CD4-positive, alpha-beta T cell (primary cell): ENCODE data around the gene APOM. TPM values are rescaled to one million over a fixed set of nuclear protein-coding genes. Genes with fewer than 3 reads are reported as not detected.

ENCODE experiments used
- ATAC-seq: fragments of 200-7000 bp; cut with Tn5 transposase; one replicate; pipeline ENCODE4 v1.10.0; 2022; ENCODE audit warnings: mild to moderate bottlenecking; ENCODE audit not compliant: poor library complexity
- CTCF ChIA-PET: fragments of 350-600 bp; sonication (Branson Sonifier 250); formaldehyde crosslinking; loops from one replicate; lab custom pipeline; 2021; ENCODE audit warnings: antibody characterized with exemption, inconsistent platforms; lab: Charles Lee
- POLR2A ChIA-PET: fragments of 350-600 bp; sonication (Branson Sonifier 250); formaldehyde crosslinking; loops from one replicate; lab custom pipeline; 2021; ENCODE audit warnings: antibody characterized with exemption, inconsistent platforms; lab: Charles Lee
- DNase-seq, 14 experiments: peaks; one replicate each; pipeline ENCODE4 v3.0.0-alpha.2; 2013 to 2020; ENCODE audit warnings: mixed read lengths in 2 of 14
- H3K27ac ChIP-seq, 2 donors: one replicate each; pipeline versions ENCODE4 v1.5.1 to v1.7.0; 2013; ENCODE audit warnings: low read length in 2 of 2, low read depth in 1 of 2, mild to moderate bottlenecking in 1 of 2
- H3K27me3 ChIP-seq, 2 experiments: 1 replicate in 1 of 2; 2 replicates in 1 of 2; pipeline versions ENCODE4 v1.6.1 to v1.7.0; 2013; ENCODE audit warnings: low read length in 2 of 2, control low read depth in 1 of 2, mild to moderate bottlenecking in 1 of 2, moderate library complexity in 1 of 2; ENCODE audit not compliant: insufficient read depth in 2 of 2, control insufficient read depth in 1 of 2
- H3K36me3 ChIP-seq: one replicate; pipeline ENCODE4 v1.6.1; 2013; ENCODE audit warnings: low read length, control low read depth; ENCODE audit not compliant: insufficient read depth
- H3K4me1 ChIP-seq: one replicate; pipeline ENCODE4 v1.6.1; 2013; ENCODE audit warnings: low read length, control low read depth; ENCODE audit not compliant: insufficient read depth
- H3K4me3 ChIP-seq: one replicate; pipeline ENCODE4 v1.5.1; 2013; ENCODE audit warnings: mild to moderate bottlenecking, low read length, moderate library complexity
- H3K9me3 ChIP-seq, 2 experiments: 1 replicate in 1 of 2; 2 replicates in 1 of 2; pipeline versions ENCODE4 v1.6.1 to v1.7.0; 2013; ENCODE audit warnings: low read length in 2 of 2, mild to moderate bottlenecking in 2 of 2, control low read depth in 1 of 2, moderate library complexity in 1 of 2; ENCODE audit not compliant: control insufficient read depth in 1 of 2, insufficient read depth in 1 of 2
- H3K27ac Mint-ChIP-seq: one replicate; pipeline ENCODE4 v1.8.0; 2020; ENCODE audit warnings: mixed read lengths
- H3K27me3 Mint-ChIP-seq: one replicate; pipeline ENCODE4 v1.8.0; 2021; ENCODE audit warnings: mixed read lengths
- H3K36me3 Mint-ChIP-seq: one replicate; pipeline ENCODE4 v1.8.0; 2021; ENCODE audit warnings: low read depth, mixed read lengths
- H3K4me1 Mint-ChIP-seq: one replicate; pipeline ENCODE4 v1.8.0; 2021; ENCODE audit warnings: low read depth, mixed read lengths
- H3K4me3 Mint-ChIP-seq: one replicate; pipeline ENCODE4 v1.8.0; 2020; ENCODE audit warnings: mild to moderate bottlenecking, mixed read lengths
- H3K9me3 Mint-ChIP-seq: one replicate; pipeline ENCODE4 v1.8.0; 2020; ENCODE audit warnings: mixed read lengths
- CTCF ChIP-seq: fragments of 200-600 bp; IDR thresholded peaks from one replicate; pipeline ENCODE4 v1.8.0; 2022; ENCODE audit warnings: antibody characterized with exemption, mild to moderate bottlenecking
- intact Hi-C, 2 experiments: fragments of 100-400 bp; cut with DNase I in 1 of 2; cut with micrococcal nuclease in 1 of 2; formaldehyde crosslinking; loops; one replicate each; pipeline versions ENCODE4 v1.15.1 to v1.9.0; 2023 to 2025; cut with DNase I, micrococcal nuclease
- total RNA-seq, 174 experiments: library from RNA in 2 of 174; stranded (reverse) in 2 of 174; gene quantifications; one replicate each; pipeline ENCODE4 v1.2.3 and lab custom pipeline; 2021 to 2026

Gene APOM
- total RNA-seq, 2 experiments from 2014 or later = 4.2 to 4.6 TPM

- Histone ChIP-seq H3K4me1 (peaks cover 2% of the 10 kb centered on the region), H3K9me3 (no peaks in the 10 kb centered on the region), H3K36me3 (peaks cover 98% of the 10 kb centered on the region), H3K27me3 (no peaks in the 10 kb centered on the region), H3K4me3 (no peak overlapping the region), H3K27ac (no peak overlapping the region)
- DNase-seq = no peak
- Mint-ChIP-seq H3K27ac (no peak overlapping the region), H3K9me3 (no peaks in the 10 kb centered on the region), H3K27me3 (no peaks in the 10 kb centered on the region), H3K36me3 (peaks cover 96% of the 10 kb centered on the region), H3K4me1 (no peaks in the 10 kb centered on the region), H3K4me3 (no peak overlapping the region)
- ATAC-seq = no peak
- TF ChIP-seq CTCF = no peak
- ChIA-PET CTCF (no interaction called here), POLR2A (no interaction called here)
- intact Hi-C loops = no loop called here
Observed at GRCh38 chr6:31633447-31633846, 22.2 kb upstream of the APOM start.

GRCh38 chr6:31634131-31634530, 21.6 kb upstream of the APOM start:
- CTCF ChIA-PET = no interaction called here
- H3K36me3 Mint-ChIP-seq = peaks cover 96% of the 10 kb centered on the region
- no peak for TF ChIP-seq CTCF
- intact Hi-C loops = no loop called here
- no peak overlapping the region for H3K27ac Mint-ChIP-seq
- H3K27me3 Mint-ChIP-seq = no peaks in the 10 kb centered on the region
- H3K4me1 Mint-ChIP-seq = no peaks in the 10 kb centered on the region
- ATAC-seq (no peak), DNase-seq (no peak)
- Histone ChIP-seq H3K4me1 (peaks cover 2% of the 10 kb centered on the region), H3K27ac (no peak overlapping the region), H3K4me3 (no peak overlapping the region), H3K27me3 (no peaks in the 10 kb centered on the region), H3K36me3 (peaks cover 97% of the 10 kb centered on the region), H3K9me3 (no peaks in the 10 kb centered on the region)
- no peak overlapping the region for H3K4me3 Mint-ChIP-seq
- POLR2A ChIA-PET = no interaction called here
- H3K9me3 Mint-ChIP-seq = no peaks in the 10 kb centered on the region

- H3K9me3 ChIP-seq = no peaks in the 10 kb centered on the region
- no peak overlapping the region for H3K27ac ChIP-seq
- intact Hi-C loops = no loop called here
- DNase-seq (no peak), ATAC-seq (no peak)
- H3K27ac Mint-ChIP-seq = no peak overlapping the region
- H3K36me3 ChIP-seq = peaks cover 97% of the 10 kb centered on the region
- no peaks in the 10 kb centered on the region for H3K27me3 Mint-ChIP-seq
- H3K4me3 Mint-ChIP-seq = no peak overlapping the region
- H3K36me3 Mint-ChIP-seq = peaks cover 94% of the 10 kb centered on the region
- no peaks in the 10 kb centered on the region for H3K4me1 Mint-ChIP-seq
- ChIA-PET CTCF (interaction anchor here (1.0 kb wide), 1 partner anchor 13 kb away, joined by 4 read pairs; no protein-coding TSS in a partner anchor), POLR2A (interaction anchor here (1.3 kb wide), 1 partner anchor 17 kb away, joined by 6 read pairs; the partner anchor contains the start of gene BAG6)
- H3K4me1 ChIP-seq = peaks cover 2% of the 10 kb centered on the region
- no peak for TF ChIP-seq CTCF
- no peaks in the 10 kb centered on the region for H3K9me3 Mint-ChIP-seq
- H3K27me3 ChIP-seq = no peaks in the 10 kb centered on the region
- no peak overlapping the region for H3K4me3 ChIP-seq
Observed at GRCh38 chr6:31634969-31635575, 20.6 kb upstream of the APOM start.
